NOMO-1 (cell line): Measurements from ENCODE around the gene NFU1.
A peak's percentile ranks its signal among the peaks of the same experiment; 100 is the strongest.
"Not testable (repeated sequence)": the region's sequence is repeated elsewhere in the genome, so short reads cannot be mapped to it uniquely, and the experiment has no call there.

ENCODE experiments used
- DNase-seq, 2 experiments: peaks; one replicate each; lab custom pipeline; 2025; ENCODE audit not compliant: unreplicated experiment in 2 of 2; lab: John Stamatoyannopoulos, UW

The NFU1 gene

DNA sequence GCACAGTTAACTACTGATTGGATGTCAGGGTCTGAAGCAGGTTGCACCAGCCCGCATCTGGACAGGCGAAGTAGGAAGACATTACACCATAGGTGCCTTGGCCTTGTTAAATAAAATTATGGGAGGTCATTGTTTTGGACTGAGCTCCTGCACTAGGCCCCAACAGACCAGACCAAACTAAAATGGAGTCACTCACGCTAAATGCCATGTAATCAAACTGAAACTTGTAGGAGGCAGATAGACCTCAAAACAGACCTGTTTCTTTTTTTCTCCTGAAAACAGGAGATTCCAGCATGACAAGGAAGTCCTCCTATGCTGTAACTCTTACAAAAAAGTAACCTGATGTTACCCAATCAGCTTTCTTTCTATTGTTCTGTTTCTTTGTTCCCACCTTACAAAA is 15.5 kb upstream of the NFU1 start:
- DNase-seq = no peak

DNA sequence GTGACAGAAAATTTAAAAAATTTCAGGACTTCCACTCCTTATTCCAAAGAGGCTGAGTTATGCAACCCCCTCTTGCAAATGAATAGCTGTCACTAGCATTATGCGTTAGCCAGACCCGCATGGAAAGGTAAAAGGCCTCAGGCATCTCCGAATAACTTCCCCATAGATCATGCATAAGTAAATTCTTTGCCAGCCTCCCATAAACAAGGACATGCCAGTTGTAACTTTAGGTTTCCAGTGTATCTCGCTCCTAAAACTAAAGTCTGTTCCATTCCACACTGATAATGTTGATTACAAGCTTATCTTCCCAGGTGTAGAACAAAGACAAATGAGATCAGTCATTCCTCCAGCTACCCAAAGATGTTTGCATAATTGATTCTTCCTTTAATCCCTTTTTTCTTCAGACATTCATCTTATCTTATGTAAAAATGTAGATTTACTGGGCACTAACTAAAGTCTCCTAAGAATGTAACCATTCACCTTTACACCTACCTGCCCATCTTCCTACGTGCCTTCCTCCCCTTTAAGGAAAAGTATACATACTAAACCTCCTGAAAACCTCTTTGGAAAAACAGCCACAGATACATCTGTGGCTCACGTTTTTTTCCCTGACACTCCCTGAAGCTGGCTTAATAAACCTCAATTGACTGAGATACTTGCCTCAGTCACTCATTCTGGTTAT is 13.6 kb upstream of the NFU1 start:
- no peak for DNase-seq

DNA sequence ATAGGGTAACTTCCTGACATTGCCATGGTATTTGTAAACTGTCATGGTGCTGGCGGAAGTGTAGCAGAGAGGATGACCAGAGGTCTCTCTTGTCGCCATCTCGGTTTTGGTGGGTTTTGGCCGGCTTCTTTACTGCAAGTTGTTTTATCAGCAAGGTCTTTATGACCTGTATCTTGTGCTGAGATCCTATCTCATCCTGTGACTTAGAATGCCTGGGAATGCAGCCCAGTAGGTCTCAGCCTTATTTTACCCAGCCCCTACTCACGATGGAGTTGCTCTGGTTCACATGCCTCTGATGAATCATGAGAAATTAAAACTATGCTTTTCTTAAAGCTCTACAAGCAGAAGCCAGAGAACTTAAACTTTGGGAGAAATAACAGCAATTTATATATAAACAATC is 12.7 kb upstream of the NFU1 start:
- DNase-seq = no peak

DNA sequence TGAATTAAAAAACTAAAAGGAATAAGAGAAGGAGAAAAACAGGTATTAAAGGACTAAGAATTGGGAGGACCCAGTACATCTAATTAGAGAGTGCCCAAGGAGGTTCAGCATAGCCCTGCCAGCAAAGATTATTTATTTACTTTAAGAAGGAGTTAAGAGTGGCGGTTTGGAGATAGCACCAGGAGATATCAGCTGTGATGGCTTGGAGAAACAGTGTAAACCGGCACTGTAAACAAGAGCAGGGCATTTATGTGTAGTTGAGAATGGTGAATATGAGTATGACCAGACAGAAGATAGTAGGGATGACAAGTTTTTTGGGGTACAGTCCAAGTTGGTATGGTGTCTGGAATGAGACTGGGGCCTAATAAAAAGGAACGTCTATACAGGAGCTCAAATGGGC is 6.4 kb upstream of the NFU1 start:
- DNase-seq = not testable (repeated sequence)

DNA sequence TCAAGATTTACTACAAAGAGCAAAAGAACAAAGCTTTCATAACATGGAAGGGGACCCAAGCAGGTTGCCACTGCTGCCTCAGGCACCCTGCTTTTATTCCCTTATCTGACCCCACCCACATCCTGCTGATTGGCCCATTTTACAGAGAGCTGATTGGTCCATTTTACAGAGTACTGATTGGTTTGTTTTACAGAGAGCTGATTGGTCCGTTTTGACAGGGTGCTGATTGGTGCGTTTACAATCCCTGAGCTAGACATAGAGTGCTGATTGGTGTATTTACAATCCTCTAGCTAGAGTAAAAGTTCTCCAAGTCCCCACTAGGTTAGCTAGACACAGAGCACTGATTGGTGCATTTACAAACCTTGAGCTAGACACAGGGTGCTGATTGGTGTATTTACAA is 2.3 kb upstream of the NFU1 start:
- DNase-seq = not testable (repeated sequence)

DNA sequence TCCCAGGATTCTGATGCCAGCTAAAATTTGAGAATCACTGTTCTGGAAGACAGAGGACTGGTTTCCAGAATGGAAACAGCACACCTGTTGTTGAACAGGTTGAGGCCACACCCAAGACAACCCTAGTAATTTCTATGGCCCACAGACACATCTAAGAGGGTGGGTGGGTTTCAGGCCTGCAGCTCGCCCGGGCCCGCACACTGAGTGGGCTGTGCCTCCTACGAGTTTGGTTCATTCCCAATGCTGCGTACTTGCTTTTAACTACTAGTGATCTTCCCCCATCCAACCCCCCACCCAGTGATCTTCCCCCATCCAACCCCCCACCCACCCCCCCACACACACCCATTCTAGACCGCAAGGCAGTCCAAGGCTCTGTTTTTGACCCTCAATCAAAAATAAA is 1.3 kb upstream of the NFU1 start:
- DNase-seq = no peak

DNA sequence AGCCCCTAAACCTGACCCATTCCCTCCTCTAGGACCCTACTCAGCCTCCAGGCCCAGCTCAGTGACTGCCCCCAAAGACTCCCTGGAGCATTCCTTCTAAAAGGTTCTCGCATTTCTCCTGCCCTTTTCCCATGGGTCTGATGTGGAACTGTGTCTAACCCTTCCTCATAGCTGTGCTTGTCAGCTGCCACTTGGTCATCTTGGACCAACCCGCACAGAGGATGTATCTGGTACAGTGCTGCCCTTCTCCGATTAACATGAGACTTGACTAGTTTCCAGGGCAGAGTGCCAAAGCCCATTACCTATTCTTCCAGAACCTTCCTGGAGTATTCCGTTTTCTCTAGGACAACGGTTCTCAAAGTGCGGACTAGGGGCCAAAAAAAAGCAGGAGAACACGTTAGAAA is 518 bp upstream of the NFU1 start:
- DNase-seq = no peak

DNA sequence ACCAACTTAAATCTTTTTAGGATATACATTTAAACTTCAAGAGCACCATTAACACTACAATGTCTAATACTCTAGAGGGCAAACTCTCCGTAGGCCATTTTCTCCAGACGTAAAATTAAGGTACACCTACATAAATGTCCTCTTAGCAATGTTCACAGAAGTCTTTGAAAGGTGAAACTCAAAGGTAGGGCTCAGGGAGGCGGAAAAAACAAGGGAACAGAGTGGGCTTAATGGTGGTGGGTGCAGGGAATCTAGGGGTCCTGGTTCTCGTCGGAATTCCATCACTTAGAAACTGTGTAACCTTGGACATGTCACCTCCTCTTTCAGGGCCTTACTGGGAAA is 668 bp downstream of the NFU1 start:
- peak in 1 of 2 experiments; percentile 55 for DNase-seq

DNA sequence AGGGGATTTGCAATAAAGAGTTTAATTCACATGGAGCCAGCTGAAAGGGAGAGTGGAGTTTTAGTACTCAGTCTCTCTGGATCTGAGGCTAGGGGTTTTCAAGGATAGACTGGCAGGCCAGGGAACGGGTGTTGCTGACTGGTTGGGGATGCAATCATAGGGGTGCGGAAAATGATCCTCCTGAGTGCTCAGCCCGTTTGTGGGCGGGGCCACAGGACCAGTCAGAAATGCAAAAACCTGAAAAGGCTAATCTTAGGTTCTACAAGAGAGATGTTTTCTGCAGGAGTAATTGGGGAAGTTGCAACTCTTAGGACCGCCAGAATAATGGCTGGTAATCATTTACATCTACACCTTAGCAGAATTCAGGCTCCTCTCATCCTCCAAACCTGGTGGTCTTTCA is 2.5 kb downstream of the NFU1 start:
- no peak for DNase-seq

DNA sequence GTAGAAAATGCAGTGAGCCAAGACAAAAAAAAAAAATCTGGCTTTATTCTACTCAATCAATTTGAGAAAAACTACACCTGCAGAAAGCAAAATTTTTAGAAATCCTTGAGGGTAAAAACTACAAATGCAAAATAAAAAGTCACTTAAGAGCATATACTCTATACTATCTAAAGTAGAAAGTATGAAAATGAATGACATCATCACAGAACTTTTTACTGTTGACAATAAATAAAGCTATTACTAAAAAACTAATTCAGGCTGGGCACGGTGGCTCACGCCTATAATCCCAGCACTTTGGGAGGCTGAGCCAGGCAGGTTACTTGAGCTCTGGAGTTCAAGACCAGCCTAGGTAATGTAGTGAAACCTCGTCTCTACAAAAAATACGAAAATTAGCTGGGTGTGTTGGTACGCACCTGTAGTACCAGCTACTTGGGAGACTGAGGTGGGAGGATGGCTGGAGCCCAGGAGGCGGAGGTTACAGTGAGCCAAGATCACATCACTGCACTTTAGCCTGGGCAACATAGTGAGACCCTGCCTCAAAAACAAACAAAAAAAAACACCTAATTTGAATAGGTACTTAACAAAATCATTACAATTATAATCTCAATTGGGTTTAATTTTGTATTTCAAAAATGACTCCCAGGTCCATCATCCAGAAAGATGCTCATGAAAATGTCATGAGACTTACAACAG is 7.6 kb downstream of the NFU1 start:
- no peak for DNase-seq

DNA sequence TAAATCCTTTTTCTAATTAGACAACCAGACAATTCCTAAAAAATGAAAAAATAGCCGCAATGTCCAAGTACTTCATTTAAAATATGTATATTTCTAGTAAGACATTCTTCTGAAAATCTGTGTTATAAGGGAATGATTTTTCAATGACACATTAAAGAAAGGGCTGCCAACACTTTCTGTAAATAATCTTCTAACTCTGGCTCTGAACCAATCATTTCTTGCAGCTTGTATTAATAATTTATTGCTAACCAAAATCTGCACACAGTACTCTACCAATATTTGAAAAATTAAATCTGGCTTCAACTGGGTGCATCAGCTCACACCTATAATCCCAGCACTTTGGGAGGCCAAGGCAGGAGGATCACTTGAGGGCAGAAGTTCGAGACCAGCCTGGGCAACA is 8.3 kb downstream of the NFU1 start:
- no peak for DNase-seq

DNA sequence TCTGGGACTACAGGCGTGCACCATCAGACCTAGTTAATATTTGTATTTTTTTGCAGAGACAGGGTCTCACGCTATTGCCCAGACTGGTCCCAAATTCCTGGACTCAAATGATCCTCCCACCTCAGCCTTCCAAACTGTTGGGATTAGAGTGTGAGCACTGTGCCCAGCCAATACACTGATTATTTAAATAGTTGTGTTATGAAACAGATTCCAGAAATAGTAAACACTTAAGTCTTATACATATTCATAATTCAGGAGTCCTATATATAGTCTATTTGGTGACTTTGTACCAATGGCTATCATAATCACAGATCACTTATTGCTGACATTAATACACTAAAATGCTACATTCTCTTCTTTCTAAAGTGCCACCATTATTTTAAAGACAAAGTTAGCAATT is 12.8 kb downstream of the NFU1 start:
- no peak for DNase-seq

DNA sequence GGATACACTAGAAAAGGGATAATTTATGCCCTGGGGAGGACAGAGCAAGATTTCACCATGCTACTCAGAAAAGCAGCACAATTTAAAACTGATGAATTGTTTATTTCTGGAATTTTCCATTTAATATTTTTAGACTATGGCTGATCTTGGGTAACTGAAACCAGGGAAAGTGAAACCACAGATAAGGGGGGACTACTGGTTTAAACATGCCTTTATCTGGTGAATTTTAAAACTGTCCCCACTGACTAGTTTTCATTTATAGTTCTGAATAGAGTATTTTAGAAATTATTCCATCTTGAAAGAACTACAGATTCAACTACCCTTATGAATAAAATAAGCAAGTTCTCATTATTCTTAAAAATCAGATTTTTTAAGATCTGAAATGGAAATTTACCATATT is 15.0 kb downstream of the NFU1 start:
- no peak for DNase-seq

DNA sequence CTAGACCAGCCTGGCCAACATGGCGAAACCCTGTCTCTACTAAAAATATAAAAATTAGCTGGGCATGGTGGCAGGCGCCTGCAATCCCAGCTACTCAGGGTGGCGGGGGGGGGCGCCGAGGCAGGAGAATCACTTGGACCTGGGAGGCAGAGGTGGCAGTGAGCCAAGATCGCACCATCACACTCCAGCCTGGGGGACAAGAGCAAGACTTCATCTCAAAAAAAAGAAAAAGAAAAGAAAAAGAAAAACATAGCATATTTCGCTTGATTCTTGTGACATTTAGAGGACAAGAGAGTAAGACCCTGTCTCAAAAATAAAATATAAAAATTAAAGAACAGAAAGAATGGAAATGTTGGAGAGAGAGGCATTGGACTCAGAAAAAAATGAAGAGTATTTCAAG is 18.1 kb downstream of the NFU1 start:
- DNase-seq = not testable (repeated sequence)

DNA sequence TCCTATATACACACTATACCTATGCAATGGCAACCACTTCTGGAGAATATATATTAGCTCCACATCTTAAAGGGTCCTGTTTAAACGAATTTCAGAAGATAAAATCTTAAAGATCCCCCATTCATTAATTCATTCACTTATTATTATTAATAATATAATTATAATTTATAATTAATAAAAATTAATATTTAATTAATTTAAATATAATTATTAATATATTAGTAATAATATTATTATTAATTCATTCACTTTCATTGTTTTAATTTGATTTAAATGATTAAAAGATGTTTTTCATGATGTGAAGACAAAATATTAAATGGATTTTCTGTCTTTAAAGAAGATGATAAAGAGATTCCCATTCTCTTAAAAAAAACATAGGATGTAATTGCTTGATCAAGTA is 21.1 kb downstream of the NFU1 start:
- DNase-seq = no peak

DNA sequence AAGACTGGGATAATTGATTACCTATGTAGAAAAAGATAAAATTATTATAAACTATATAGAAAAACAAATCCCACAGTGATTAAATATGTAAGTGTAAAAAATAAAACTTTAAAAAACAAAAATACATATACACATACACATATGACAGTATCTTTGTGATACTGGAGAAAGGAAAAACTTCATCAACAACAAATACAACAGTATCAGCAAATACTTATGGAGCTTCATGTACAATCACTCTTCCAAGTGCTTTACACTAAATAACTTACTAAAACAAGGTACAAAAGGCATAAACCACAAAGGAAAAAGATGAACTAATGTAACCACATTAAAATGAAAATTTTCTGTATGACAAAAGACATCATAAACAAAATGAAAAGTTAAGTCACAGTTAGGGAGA is 26.1 kb downstream of the NFU1 start:
- DNase-seq = no peak

DNA sequence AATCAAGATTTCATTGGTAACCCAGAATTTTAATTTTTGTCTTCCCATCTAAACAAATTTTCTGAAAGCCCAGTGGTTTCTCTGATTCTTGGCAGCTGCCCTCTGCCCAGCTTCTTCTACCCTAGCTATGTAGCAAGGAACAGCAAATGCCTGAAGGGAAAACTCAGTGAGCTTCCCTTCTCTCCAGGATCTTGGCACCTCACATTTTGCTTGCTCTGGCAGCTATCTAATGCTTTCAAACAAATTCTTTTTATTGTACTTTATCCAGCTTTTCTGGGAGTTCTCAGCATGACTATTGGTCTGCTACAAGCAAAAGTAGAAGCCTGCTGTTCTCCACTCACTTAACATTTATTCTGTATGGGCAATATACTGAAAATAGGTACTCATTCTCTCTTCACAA is 31.9 kb downstream of the NFU1 start:
- DNase-seq = no peak

DNA sequence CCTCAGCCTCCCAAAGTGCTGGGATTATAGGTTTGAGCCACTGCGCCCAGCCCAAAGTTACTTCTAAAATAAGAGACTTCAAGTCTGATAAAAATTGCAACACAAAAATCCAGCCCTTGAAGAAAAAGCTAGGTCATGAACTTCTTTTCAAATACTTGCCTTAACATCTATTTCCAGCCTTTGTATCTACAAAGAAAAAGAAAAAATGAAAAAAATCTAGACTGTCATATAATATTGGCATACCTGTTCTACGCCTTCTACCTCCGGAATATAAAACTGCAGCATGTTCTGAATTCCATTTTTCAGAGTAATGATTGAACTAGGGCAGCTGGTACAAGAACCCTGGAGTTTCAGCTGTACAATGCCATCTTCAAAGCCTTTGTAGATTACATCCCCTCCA is 37.1 kb downstream of the NFU1 start:
- no peak for DNase-seq

DNA sequence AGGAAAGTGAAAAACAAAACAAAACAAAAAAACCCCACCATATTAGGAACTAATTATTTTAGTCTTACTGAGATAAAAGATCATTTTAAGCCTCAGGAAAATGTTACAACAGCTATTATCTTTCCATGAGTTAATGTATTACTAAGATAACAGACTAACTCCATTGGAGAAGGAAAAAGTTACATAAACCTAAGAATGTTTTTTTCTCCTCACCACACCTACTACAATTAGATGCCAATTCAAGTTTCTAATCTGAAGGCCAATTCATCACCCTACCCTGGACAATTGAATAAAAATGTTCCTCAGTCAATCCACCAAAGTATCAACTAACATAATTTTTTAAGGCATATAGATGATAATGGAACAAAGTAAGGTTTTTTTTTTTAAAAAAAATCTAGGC is 40.0 kb downstream of the NFU1 start:
- no peak for DNase-seq

DNA sequence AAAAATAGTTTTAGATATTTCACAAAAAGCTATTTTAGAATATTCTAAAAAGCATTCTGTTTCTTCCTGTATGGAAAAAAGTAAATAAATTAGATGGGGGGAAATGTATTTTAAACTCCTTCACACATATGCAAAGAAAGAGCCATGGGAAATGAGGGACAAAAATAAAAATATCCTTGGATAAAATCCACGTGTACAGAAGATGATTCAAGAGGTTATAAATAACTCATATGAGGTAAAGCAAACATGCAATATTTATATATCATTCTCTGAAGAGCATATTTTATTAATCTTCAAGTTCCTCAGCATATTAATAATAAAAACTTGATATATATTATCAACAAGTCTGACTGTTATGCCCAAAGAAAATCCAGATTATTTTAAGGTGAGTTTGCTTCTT is 41.4 kb downstream of the NFU1 start:
- DNase-seq = no peak

DNA sequence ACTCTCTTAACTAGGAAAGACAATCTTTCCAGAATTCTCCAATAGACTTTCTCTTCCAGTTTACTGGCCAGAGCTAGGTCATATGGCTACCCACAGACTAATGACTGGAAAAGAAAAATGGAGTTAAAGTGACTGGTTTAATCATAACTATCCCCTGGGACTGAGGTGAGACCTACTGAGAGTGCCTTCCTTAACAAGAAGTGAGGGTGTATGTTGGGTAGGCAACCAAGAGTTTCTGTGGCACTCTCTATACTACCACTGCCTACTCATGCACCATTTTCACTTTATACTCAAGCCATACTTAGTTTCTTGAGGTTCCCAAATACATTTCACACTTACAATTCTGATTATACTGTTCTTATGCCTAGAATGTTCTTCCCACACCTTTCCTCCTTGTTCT is 43.3 kb downstream of the NFU1 start:
- no peak for DNase-seq

DNA sequence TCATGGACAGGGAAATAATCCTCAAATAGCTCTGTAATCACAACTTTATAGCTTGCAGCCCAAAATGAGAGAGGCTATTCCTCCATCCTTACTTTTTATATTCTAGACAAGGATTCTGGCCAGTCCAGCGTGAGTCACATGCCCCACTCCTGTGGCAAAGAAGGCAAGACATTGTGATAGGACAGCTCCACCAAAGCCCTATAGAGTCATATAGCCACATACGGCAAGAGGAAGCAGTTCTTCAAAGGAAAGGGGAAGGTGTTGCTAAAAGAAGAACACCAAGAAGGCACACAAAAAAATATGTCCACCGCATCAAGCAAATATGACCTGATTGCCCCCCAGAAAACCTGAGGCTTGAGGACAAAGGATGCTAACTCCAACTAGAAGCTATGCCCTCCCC is 46.8 kb downstream of the NFU1 start:
- peak; percentile 73 to 83 for DNase-seq

DNA sequence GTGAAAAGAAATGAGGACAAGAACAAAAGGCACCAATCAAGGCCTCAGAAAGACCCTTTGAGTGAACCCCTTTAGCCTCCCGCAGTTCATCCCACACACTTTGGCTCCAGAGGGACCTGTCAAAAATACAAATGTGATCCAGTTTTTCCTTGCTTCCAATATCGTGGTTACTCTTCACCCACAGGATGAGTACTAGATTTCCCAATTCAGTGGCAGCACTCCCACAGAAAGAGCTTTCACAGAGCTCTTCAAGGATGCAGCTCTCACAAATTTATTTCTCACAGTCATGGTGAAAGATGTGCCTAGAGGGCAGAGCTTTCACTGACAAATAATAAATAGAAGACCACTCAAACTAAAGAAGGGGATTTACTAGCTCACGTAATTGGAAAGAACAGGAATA is 47.2 kb downstream of the NFU1 start:
- DNase-seq = no peak
